ENCODE data around the gene RBM27.
"Not testable (repeated sequence)": the region's sequence is repeated elsewhere in the genome, so short reads cannot be mapped to it uniquely, and the experiment has no call there.

The RBM27 gene

GRCh38 chr5:146209714-146210113 is 6.3 kb downstream of the RBM27 start:
- DNase-seq: no peak

- not testable (repeated sequence) for DNase-seq
These were observed 7.4 kb downstream of the RBM27 start for GRCh38 chr5:146210810-146211209.

GRCh38 chr5:146213210-146213826 is 9.9 kb downstream of the RBM27 start:
- DNase-seq: no peak

GRCh38 chr5:146214881-146215280 is 11.5 kb downstream of the RBM27 start:
- DNase-seq: not testable (repeated sequence)

- no peak for DNase-seq
These were observed 14.8 kb downstream of the RBM27 start for GRCh38 chr5:146218168-146218567.

- no peak for DNase-seq
These were observed 15.8 kb downstream of the RBM27 start for GRCh38 chr5:146219243-146219642.

- DNase-seq: no peak
These were observed 17.8 kb downstream of the RBM27 start for GRCh38 chr5:146221234-146221633.

- DNase-seq: no peak
These were observed 18.6 kb downstream of the RBM27 start for GRCh38 chr5:146222005-146222404.

- no peak for DNase-seq
These were observed 19.8 kb downstream of the RBM27 start for GRCh38 chr5:146223179-146223578.

- no peak for DNase-seq
These were observed 25.8 kb downstream of the RBM27 start for GRCh38 chr5:146229222-146229621.

- no peak for DNase-seq
These were observed 28.8 kb downstream of the RBM27 start for GRCh38 chr5:146232223-146232622.

- no peak for DNase-seq
These were observed 30.0 kb downstream of the RBM27 start for GRCh38 chr5:146233441-146233840.

GRCh38 chr5:146238973-146239372 is 35.6 kb downstream of the RBM27 start:
- DNase-seq: no peak

GRCh38 chr5:146240951-146241350 is 37.5 kb downstream of the RBM27 start:
- no peak for DNase-seq

GRCh38 chr5:146243247-146243646 is 39.8 kb downstream of the RBM27 start:
- DNase-seq: no peak

GRCh38 chr5:146248561-146248960 is 45.2 kb downstream of the RBM27 start:
- DNase-seq: no peak

GRCh38 chr5:146249801-146250200 is 46.4 kb downstream of the RBM27 start:
- no peak for DNase-seq
